MCF 10A (cell line): ENCODE results near the gene GRAMD4. TPM values are rescaled to one million over a fixed set of nuclear protein-coding genes. Genes with fewer than 3 reads are reported as not detected.

ENCODE experiments used
- BruUV-seq: library from RNA; stranded (reverse); fragments of 400-500 nt; replicated peaks from 2 replicates; lab custom pipeline; 2021; lab: Mats Ljungman, UMichigan
- CTCF ChIA-PET: fragments of 300-600 bp; sonication (Branson Sonifier 250); formaldehyde crosslinking; extraction: SDS; loops from one replicate; lab custom pipeline; 2021; ENCODE audit warnings: antibody characterized with exemption, inconsistent platforms; lab: Yijun Ruan, JAX
- POLR2A ChIA-PET: fragments of 300-600, 350-650 bp; sonication (Branson Sonifier 250); formaldehyde crosslinking; extraction: SDS; loops from one replicate; lab custom pipeline; 2020; ENCODE audit warnings: antibody characterized with exemption, inconsistent platforms; lab: Yijun Ruan, JAX
- DNase-seq: peaks from one replicate; pipeline ENCODE4 v3.0.0-alpha.2; 2018; ENCODE audit not compliant: unreplicated experiment
- H3K27ac Mint-ChIP-seq: one replicate; pipeline ENCODE4 v1.8.0; 2022; ENCODE audit warnings: mild to moderate bottlenecking, low read depth, mixed read lengths; ENCODE audit not compliant: unreplicated experiment
- H3K27me3 Mint-ChIP-seq: one replicate; pipeline ENCODE4 v1.8.0; 2022; ENCODE audit warnings: mixed read lengths; ENCODE audit not compliant: insufficient read depth, unreplicated experiment
- H3K36me3 Mint-ChIP-seq: one replicate; pipeline ENCODE4 v1.8.0; 2022; ENCODE audit warnings: mild to moderate bottlenecking, moderate library complexity, mixed read lengths; ENCODE audit not compliant: insufficient read depth, unreplicated experiment
- H3K4me1 Mint-ChIP-seq: one replicate; pipeline ENCODE4 v1.8.0; 2022; ENCODE audit warnings: mixed read lengths; ENCODE audit not compliant: insufficient read depth, unreplicated experiment
- H3K4me3 Mint-ChIP-seq: one replicate; pipeline ENCODE4 v1.8.0; 2022; ENCODE audit warnings: mild to moderate bottlenecking, moderate library complexity, mixed read lengths; ENCODE audit not compliant: unreplicated experiment
- H3K9me3 Mint-ChIP-seq: one replicate; pipeline ENCODE4 v1.8.0; 2022; ENCODE audit warnings: mixed read lengths; ENCODE audit not compliant: unreplicated experiment
- CTCF ChIP-seq: fragments of 200-600 bp; IDR thresholded peaks from one replicate; pipeline ENCODE4 v1.8.0; 2022; ENCODE audit warnings: antibody characterized with exemption, mild to moderate bottlenecking; ENCODE audit not compliant: unreplicated experiment
- intact Hi-C: fragments of 100-400 bp; cut with micrococcal nuclease; formaldehyde crosslinking; loops from 2 replicates; pipeline ENCODE4 v1.14.1; 2022
- total RNA-seq: library from RNA; stranded (reverse); gene quantifications from 2 replicates; pipeline ENCODE4 v1.2.3, GENCODE V29; 2022

The GRAMD4 gene
- total RNA-seq, 1 experiment from 2014 or later = 15.6 TPM

- CTCF ChIA-PET = interaction anchor here (0.7 kb wide), 1 partner anchor 15 kb away, joined by 3 read pairs; no protein-coding TSS in a partner anchor
- intact Hi-C loops = no loop called here
These were observed 106.8 kb downstream of the GRAMD4 start for GRCh38 chr22:46726986-46727317.

GRCh38 chr22:46727813-46728364 is 107.7 kb downstream of the GRAMD4 start:
- TF ChIP-seq CTCF = no peak
- H3K27ac Mint-ChIP-seq = no peak overlapping the region
- DNase-seq = no peak
- H3K27me3 Mint-ChIP-seq = no peaks in the 10 kb centered on the region
- ChIA-PET CTCF (interaction anchor here (0.7 to 1.1 kb wide), 2 partner anchors 8 to 16 kb away, joined by 3 read pairs; no protein-coding TSS in a partner anchor), POLR2A (interaction anchor here (1.6 kb wide), 1 partner anchor 27 kb away, joined by 5 read pairs; no protein-coding TSS in a partner anchor)
- H3K4me1 Mint-ChIP-seq = peaks cover 8% of the 10 kb centered on the region
- intact Hi-C loops = no loop called here
- BruUV-seq = no TSS peak
- H3K4me3 Mint-ChIP-seq = no peak overlapping the region
- H3K36me3 Mint-ChIP-seq = peaks cover 27% of the 10 kb centered on the region
- H3K9me3 Mint-ChIP-seq = no peaks in the 10 kb centered on the region

More at GRCh38 chr22:46726986-46727317, 106.8 kb downstream of the GRAMD4 start:
- POLR2A ChIA-PET = no interaction called here
- Mint-ChIP-seq H3K27me3 (no peaks in the 10 kb centered on the region), H3K4me3 (no peak overlapping the region), H3K4me1 (peaks cover 8% of the 10 kb centered on the region), H3K36me3 (peaks cover 29% of the 10 kb centered on the region), H3K9me3 (no peaks in the 10 kb centered on the region), H3K27ac (no peak overlapping the region)
- no peak for DNase-seq
- TF ChIP-seq CTCF = no peak
- no TSS peak for BruUV-seq

- CTCF ChIA-PET = interaction anchor here (1.1 kb wide), 1 partner anchor 9 kb away, joined by 3 read pairs; no protein-coding TSS in a partner anchor
These were observed 108.3 kb downstream of the GRAMD4 start for GRCh38 chr22:46728470-46728869.

More at GRCh38 chr22:46728470-46728869, 108.3 kb downstream of the GRAMD4 start:
- POLR2A ChIA-PET = interaction anchor here (1.6 kb wide), 1 partner anchor 26 kb away, joined by 5 read pairs; no protein-coding TSS in a partner anchor
- intact Hi-C loops = no loop called here
- no peaks in the 10 kb centered on the region for H3K9me3 Mint-ChIP-seq
- BruUV-seq = no TSS peak
- no peak overlapping the region for H3K4me3 Mint-ChIP-seq
- peaks cover 8% of the 10 kb centered on the region for H3K4me1 Mint-ChIP-seq
- no peak for DNase-seq
- H3K27ac Mint-ChIP-seq = no peak overlapping the region
- peaks cover 24% of the 10 kb centered on the region for H3K36me3 Mint-ChIP-seq
- TF ChIP-seq CTCF = no peak
- no peaks in the 10 kb centered on the region for H3K27me3 Mint-ChIP-seq

Other genes with a start within 250 kb of the GRAMD4 start
- 49.1 and 69.2 TPM in 2 replicates for gene CELSR1, start 82.8 kb upstream of the GRAMD4 start, total RNA-seq
- gene CERK, start 117.9 kb downstream of the GRAMD4 start, total RNA-seq = 11.6 and 20.2 TPM in 2 replicates
- gene TBC1D22A, start 142.3 kb downstream of the GRAMD4 start, total RNA-seq = 26.0 and 27.7 TPM in 2 replicates